Endodermal cell (in vitro differentiated cells): ENCODE results near the gene CXCL5. TPM values are rescaled to one million over a fixed set of nuclear protein-coding genes. Genes with fewer than 3 reads are reported as not detected.

Experiments used
- DNase-seq: peaks from one replicate; pipeline ENCODE4 v3.0.0-alpha.2; 2017
- H3K27ac ChIP-seq: 2 replicates; pipeline ENCODE4 v1.5.1; 2013; ENCODE audit warnings: mild to moderate bottlenecking, low read depth, low read length, moderate library complexity
- H3K27me3 ChIP-seq: 2 replicates; pipeline ENCODE4 v1.6.1; 2013; ENCODE audit warnings: mild to moderate bottlenecking, low read length, moderate library complexity; ENCODE audit not compliant: insufficient read depth, control insufficient read depth, poor library complexity, severe bottlenecking
- H3K36me3 ChIP-seq: 2 replicates; pipeline ENCODE4 v1.7.0; 2013; ENCODE audit warnings: mild to moderate bottlenecking, low read length, moderate library complexity; ENCODE audit not compliant: control insufficient read depth, insufficient read depth
- H3K4me1 ChIP-seq: one replicate; pipeline ENCODE4 v1.7.0; 2013; ENCODE audit warnings: low read length; ENCODE audit not compliant: control insufficient read depth, insufficient read depth
- H3K4me3 ChIP-seq: 2 replicates; pipeline ENCODE4 v1.5.1; 2013; ENCODE audit warnings: mild to moderate bottlenecking, low read length, moderate library complexity
- H3K9ac ChIP-seq: 2 replicates; pipeline ENCODE4 v1.6.1; 2013; ENCODE audit warnings: mild to moderate bottlenecking, low read length, moderate library complexity; ENCODE audit not compliant: poor library complexity, severe bottlenecking; ENCODE audit errors: extremely low read depth
- H3K9me3 ChIP-seq: 2 replicates; pipeline ENCODE4 v1.6.1; 2013; ENCODE audit warnings: mild to moderate bottlenecking, low read length, moderate library complexity; ENCODE audit not compliant: control insufficient read depth
- H3K27ac Mint-ChIP-seq: 2 replicates; pipeline ENCODE4 v1.8.0; 2020; ENCODE audit warnings: mixed read lengths
- H3K27me3 Mint-ChIP-seq: 2 replicates; pipeline ENCODE4 v1.8.0; 2021; ENCODE audit warnings: mild to moderate bottlenecking, mixed read lengths; ENCODE audit not compliant: insufficient read depth
- H3K36me3 Mint-ChIP-seq: 2 replicates; pipeline ENCODE4 v1.8.0; 2020; ENCODE audit warnings: low read depth, mixed read lengths
- H3K4me1 Mint-ChIP-seq: 2 replicates; pipeline ENCODE4 v1.8.0; 2020; ENCODE audit warnings: mixed read lengths
- H3K4me3 Mint-ChIP-seq: 2 replicates; pipeline ENCODE4 v1.8.0; 2020; ENCODE audit warnings: mild to moderate bottlenecking, moderate library complexity, mixed read lengths
- H3K9me3 Mint-ChIP-seq: 2 replicates; pipeline ENCODE4 v1.8.0; 2020; ENCODE audit warnings: mild to moderate bottlenecking, mixed read lengths
- WGBS, 2 experiments: methylation state at CpG; one replicate each; pipeline versions ENCODE4 v1.1.5 to v1.1.7; 2013; ENCODE audit warnings: missing lambda C conversion rate in 2 of 2, mixed read lengths in 1 of 2; ENCODE audit not compliant: insufficient coverage in 1 of 2, insufficient read length in 1 of 2; 5-methylcytosine and 5-hydroxymethylcytosine counted together
- total RNA-seq, 2 donors: library from RNA; stranded (reverse); fragmentation: NEBNext Ultra II Directional in 1 of 2; extraction: Animal tissue kit (Norgen Biotek cat#: 25700) in 1 of 2; gene quantifications; 2 replicates in 1 of 2; 3 replicates in 1 of 2; pipeline ENCODE4 v1.2.1, GENCODE V29; 2021
- TF ChIP-seq, protein P1 (sequence below): fragments of 200-600 bp; sonication (generic); conservative IDR thresholded peaks from 2 replicates; pipeline ENCODE4 v1.5.0; 2021; ENCODE audit warnings: antibody characterized with exemption, mild to moderate bottlenecking

The CXCL5 gene
- total RNA-seq, 2 donors from 2014 or later: 0.73 to 10.7 TPM

DNA sequence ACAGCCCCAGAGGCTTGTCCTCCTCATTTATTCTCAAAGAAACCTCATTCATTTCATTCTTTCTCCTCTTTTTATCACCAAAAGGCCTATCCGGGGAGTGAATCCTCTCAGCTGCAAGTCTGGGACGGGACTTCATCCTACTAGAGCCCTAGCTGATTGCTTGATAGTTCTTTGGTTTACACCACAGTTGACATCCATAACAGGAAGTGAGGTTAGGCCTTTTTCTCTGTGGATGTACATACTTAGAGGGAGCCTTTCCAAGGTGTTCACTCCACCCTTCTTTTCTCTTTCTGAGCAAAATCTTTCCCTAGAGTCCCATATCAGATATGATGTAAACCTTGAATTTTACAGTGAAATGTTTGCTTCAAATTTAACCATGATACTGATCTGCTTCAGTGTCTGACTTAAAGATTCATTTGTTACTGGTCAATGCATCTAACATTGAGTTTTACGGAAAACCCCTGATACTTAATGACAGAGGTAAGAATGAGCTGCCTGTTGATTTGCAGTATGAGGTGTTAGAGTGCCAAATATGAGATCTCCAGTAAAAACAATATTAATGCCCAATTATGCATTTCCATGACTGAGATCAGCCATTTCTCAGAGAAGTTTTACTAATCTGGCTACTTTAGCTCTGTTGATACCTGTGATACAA lies 16.8 kb upstream of the CXCL5 start:
- Histone ChIP-seq H3K36me3 (no peaks in the 10 kb centered on the region), H3K4me3 (no peak overlapping the region), H3K4me1 (no peaks in the 10 kb centered on the region), H3K9ac (no peak overlapping the region), H3K9me3 (no peaks in the 10 kb centered on the region), H3K27me3 (no peaks in the 10 kb centered on the region), H3K27ac (no peak overlapping the region)
- H3K36me3 Mint-ChIP-seq: no peaks in the 10 kb centered on the region
- TF ChIP-seq, protein P1, sequence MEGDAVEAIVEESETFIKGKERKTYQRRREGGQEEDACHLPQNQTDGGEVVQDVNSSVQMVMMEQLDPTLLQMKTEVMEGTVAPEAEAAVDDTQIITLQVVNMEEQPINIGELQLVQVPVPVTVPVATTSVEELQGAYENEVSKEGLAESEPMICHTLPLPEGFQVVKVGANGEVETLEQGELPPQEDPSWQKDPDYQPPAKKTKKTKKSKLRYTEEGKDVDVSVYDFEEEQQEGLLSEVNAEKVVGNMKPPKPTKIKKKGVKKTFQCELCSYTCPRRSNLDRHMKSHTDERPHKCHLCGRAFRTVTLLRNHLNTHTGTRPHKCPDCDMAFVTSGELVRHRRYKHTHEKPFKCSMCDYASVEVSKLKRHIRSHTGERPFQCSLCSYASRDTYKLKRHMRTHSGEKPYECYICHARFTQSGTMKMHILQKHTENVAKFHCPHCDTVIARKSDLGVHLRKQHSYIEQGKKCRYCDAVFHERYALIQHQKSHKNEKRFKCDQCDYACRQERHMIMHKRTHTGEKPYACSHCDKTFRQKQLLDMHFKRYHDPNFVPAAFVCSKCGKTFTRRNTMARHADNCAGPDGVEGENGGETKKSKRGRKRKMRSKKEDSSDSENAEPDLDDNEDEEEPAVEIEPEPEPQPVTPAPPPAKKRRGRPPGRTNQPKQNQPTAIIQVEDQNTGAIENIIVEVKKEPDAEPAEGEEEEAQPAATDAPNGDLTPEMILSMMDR: no peak
- no peaks in the 10 kb centered on the region for H3K27me3 Mint-ChIP-seq
- no peak for DNase-seq
- H3K4me1 Mint-ChIP-seq: peaks cover 5% of the 10 kb centered on the region
- H3K9me3 Mint-ChIP-seq: no peaks in the 10 kb centered on the region
- no peak overlapping the region for H3K27ac Mint-ChIP-seq
- no peak overlapping the region for H3K4me3 Mint-ChIP-seq
- WGBS, 2 experiments: 90% methylated on average over 3 of the region's 3 CpGs; no CpG with 5 or more reads in 1 of the 2 experiments

DNA sequence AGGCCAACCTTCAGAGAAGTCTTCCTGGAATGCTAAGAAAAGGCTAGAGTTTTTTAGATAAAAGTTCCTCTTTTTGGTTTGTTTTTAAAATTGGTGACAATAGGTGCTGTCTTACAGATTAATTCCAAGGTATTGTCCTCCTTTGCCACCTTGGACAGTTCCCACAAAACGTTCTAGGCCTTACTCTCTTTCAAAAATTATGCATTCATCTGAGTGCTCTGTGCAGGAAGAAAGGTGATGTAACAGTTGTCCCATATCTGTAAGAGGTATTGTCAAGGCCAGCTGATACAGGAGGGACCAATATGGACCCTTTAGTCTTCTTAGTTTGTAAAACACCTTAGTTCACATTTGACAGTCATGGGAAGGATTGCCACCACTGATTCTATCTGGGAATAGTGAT lies 15.9 kb upstream of the CXCL5 start:
- no peak for DNase-seq
- Mint-ChIP-seq H3K9me3 (no peaks in the 10 kb centered on the region), H3K27ac (no peak overlapping the region), H3K27me3 (no peaks in the 10 kb centered on the region), H3K4me1 (peaks cover 5% of the 10 kb centered on the region), H3K4me3 (no peak overlapping the region), H3K36me3 (no peaks in the 10 kb centered on the region)
- no peaks in the 10 kb centered on the region for H3K27me3 ChIP-seq
- TF ChIP-seq, protein P1: no peak
- no peak overlapping the region for H3K4me3 ChIP-seq
- no peaks in the 10 kb centered on the region for H3K9me3 ChIP-seq
- H3K36me3 ChIP-seq: no peaks in the 10 kb centered on the region
- no peak overlapping the region for H3K9ac ChIP-seq
- no peak overlapping the region for H3K27ac ChIP-seq
- no peaks in the 10 kb centered on the region for H3K4me1 ChIP-seq
- 40 to 56% methylated on average over 1 of the region's 1 CpG for WGBS, 2 experiments

DNA sequence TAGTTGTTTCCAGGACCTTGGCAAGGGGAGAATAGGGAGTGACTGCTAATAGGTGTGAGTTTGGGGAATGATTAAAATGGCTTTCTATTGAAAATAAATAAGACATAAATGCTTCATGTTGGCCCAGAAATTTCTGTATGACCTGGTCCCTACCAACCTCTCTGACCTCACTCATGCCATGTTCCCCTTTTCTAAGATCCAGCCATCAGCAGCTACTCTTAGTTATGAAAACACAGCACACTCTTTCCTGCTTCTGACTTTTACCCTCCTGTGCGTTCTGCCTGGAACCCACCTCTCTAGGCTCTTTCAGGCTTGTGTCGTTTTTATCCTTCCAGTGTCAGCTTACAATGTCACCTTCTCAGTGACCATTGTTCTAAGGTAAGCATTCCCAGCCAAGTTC lies 14.8 kb upstream of the CXCL5 start:
- no peak for DNase-seq
- no peaks in the 10 kb centered on the region for H3K4me1 ChIP-seq
- Mint-ChIP-seq H3K4me1 (peaks cover 4% of the 10 kb centered on the region), H3K27me3 (no peaks in the 10 kb centered on the region), H3K36me3 (no peaks in the 10 kb centered on the region), H3K4me3 (no peak overlapping the region), H3K9me3 (no peaks in the 10 kb centered on the region), H3K27ac (no peak overlapping the region)
- H3K27ac ChIP-seq: no peak overlapping the region
- no peaks in the 10 kb centered on the region for H3K36me3 ChIP-seq
- 72 to 78% methylated on average over 2 of the region's 2 CpGs for WGBS, 2 experiments
- H3K4me3 ChIP-seq: no peak overlapping the region
- no peak overlapping the region for H3K9ac ChIP-seq
- H3K9me3 ChIP-seq: no peaks in the 10 kb centered on the region
- TF ChIP-seq, protein P1: no peak
- no peaks in the 10 kb centered on the region for H3K27me3 ChIP-seq
